Neural cell (in vitro differentiated cells): Measurements from ENCODE around the gene UGP2.

ENCODE experiments used
- POLR2AphosphoS5 ChIP-seq: IDR thresholded peaks from 2 replicates; pipeline ENCODE4 v1.6.1; 2012
- TAF1 ChIP-seq: IDR thresholded peaks from 2 replicates; pipeline ENCODE4 v1.6.1; 2012; ENCODE audit warnings: low read depth
- TF ChIP-seq, protein P1 (sequence below): fragments of 450-650 bp; IDR thresholded peaks from 2 replicates; pipeline ENCODE4 v1.5.1; 2014; ENCODE audit warnings: antibody characterized with exemption, mild to moderate bottlenecking, moderate library complexity; ENCODE audit not compliant: poor library complexity, severe bottlenecking

DNA sequence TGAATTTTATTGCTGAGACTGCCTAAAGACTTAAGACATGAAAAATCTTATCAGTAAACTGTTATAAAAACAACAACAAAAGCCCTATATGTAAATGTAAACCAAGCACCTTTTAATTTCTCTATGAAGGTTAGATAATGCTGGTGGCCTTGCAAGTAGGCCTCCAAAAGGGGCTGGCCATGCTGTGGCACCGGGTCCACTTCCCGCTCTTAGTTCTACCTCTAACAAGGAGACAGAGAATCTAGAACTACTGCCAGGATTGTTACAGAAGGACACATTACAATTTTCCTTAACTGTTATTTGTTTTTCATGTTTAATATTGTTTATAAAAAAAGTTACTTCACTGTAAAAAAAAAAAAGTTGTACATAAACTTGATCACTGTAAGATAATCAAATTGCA is 49.0 kb downstream of the UGP2 start:
- TF ChIP-seq, protein P1, sequence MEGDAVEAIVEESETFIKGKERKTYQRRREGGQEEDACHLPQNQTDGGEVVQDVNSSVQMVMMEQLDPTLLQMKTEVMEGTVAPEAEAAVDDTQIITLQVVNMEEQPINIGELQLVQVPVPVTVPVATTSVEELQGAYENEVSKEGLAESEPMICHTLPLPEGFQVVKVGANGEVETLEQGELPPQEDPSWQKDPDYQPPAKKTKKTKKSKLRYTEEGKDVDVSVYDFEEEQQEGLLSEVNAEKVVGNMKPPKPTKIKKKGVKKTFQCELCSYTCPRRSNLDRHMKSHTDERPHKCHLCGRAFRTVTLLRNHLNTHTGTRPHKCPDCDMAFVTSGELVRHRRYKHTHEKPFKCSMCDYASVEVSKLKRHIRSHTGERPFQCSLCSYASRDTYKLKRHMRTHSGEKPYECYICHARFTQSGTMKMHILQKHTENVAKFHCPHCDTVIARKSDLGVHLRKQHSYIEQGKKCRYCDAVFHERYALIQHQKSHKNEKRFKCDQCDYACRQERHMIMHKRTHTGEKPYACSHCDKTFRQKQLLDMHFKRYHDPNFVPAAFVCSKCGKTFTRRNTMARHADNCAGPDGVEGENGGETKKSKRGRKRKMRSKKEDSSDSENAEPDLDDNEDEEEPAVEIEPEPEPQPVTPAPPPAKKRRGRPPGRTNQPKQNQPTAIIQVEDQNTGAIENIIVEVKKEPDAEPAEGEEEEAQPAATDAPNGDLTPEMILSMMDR, result no peak
- TF ChIP-seq POLR2AphosphoS5 (no peak), TAF1 (no peak)
